ENCODE measurements around the gene SLC48A1. TPM values are rescaled to one million over a fixed set of nuclear protein-coding genes. Genes with fewer than 3 reads are reported as not detected.
A peak's percentile ranks its signal among the peaks of the same experiment; 100 is the strongest.

Gene SLC48A1
- 10.2 and 10.8 TPM in 2 replicates for polyA plus RNA-seq (2014; cell fraction: cytosol; rRNA removed)
- polyA plus RNA-seq (2014; cell fraction: nucleus; rRNA removed), result 5.3 and 5.7 TPM in 2 replicates

- peak; percentile 55 for DNase-seq (ENCODE audit: low spot score)
Measured at GRCh38 chr12:47773062-47773857, at the start of gene SLC48A1. SLC48A1 (plus strand) TSS chr12:47773238; CDS start chr12:47773305, 67 bp downstream.

GRCh38 chr12:47725091-47725772 is 47.8 kb upstream of the SLC48A1 start, which contains the start of gene ENDOU:
ENDOU (minus strand) TSS chr12:47725490; CDS start chr12:47725413, 77 bp downstream.
- no peak for DNase-seq (ENCODE audit: low spot score)

- no peak for DNase-seq (ENCODE audit: low spot score)
Measured at GRCh38 chr12:47725893-47726292, 47.1 kb upstream of the SLC48A1 start.

GRCh38 chr12:47729233-47729632 is 43.8 kb upstream of the SLC48A1 start:
- DNase-seq (ENCODE audit: low spot score), result no peak

GRCh38 chr12:47730341-47730744 is 42.7 kb upstream of the SLC48A1 start:
- DNase-seq (ENCODE audit: low spot score), result no peak

GRCh38 chr12:47731723-47732122 is 41.3 kb upstream of the SLC48A1 start:
- DNase-seq (ENCODE audit: low spot score), result no peak

GRCh38 chr12:47732504-47732903 is 40.5 kb upstream of the SLC48A1 start:
- no peak for DNase-seq (ENCODE audit: low spot score)

- no peak for DNase-seq (ENCODE audit: low spot score)
Measured at GRCh38 chr12:47733142-47733541, 39.9 kb upstream of the SLC48A1 start.

- peak; percentile 44 for DNase-seq (ENCODE audit: low spot score)
Measured at GRCh38 chr12:47734725-47735480, 38.1 kb upstream of the SLC48A1 start.

- no peak for DNase-seq (ENCODE audit: low spot score)
Measured at GRCh38 chr12:47735649-47736048, 37.4 kb upstream of the SLC48A1 start.

- DNase-seq (ENCODE audit: low spot score), result no peak
Measured at GRCh38 chr12:47736216-47736615, 36.8 kb upstream of the SLC48A1 start.

- DNase-seq (ENCODE audit: low spot score), result peak; percentile 41
Measured at GRCh38 chr12:47736877-47737676, 36.0 kb upstream of the SLC48A1 start.

- DNase-seq (ENCODE audit: low spot score), result no peak
Measured at GRCh38 chr12:47737936-47738594, 35.0 kb upstream of the SLC48A1 start.

- DNase-seq (ENCODE audit: low spot score), result no peak
Measured at GRCh38 chr12:47739297-47739696, 33.7 kb upstream of the SLC48A1 start.

- no peak for DNase-seq (ENCODE audit: low spot score)
Measured at GRCh38 chr12:47739979-47740378, 33.1 kb upstream of the SLC48A1 start.

GRCh38 chr12:47740606-47741339 is 32.3 kb upstream of the SLC48A1 start:
- DNase-seq (ENCODE audit: low spot score), result no peak

- no peak for DNase-seq (ENCODE audit: low spot score)
Measured at GRCh38 chr12:47741340-47741703, 31.7 kb upstream of the SLC48A1 start.

GRCh38 chr12:47742253-47742825 is 30.7 kb upstream of the SLC48A1 start:
- DNase-seq (ENCODE audit: low spot score), result no peak

GRCh38 chr12:47743311-47743860 is 29.7 kb upstream of the SLC48A1 start:
- DNase-seq (ENCODE audit: low spot score), result no peak

Measured in SK-N-DZ (cell line).